GM18517 (cell line): ENCODE data around the gene SHISA9.
"Not testable (repeated sequence)": the region's sequence is repeated elsewhere in the genome, so short reads cannot be mapped to it uniquely, and the experiment has no call there.

ENCODE experiments used
- ATAC-seq: cut with Tn5 transposase; IDR thresholded peaks from one replicate; pipeline ENCODE4 v1.9.1; 2021; ENCODE audit warnings: mild to moderate bottlenecking, moderate library complexity; ENCODE audit not compliant: unreplicated experiment

SHISA9 gene

GRCh38 chr16:12901597-12902461 lies at the start of gene SHISA9:
SHISA9 (plus strand) TSS chr16:12901598.
- ATAC-seq: no peak

DNA sequence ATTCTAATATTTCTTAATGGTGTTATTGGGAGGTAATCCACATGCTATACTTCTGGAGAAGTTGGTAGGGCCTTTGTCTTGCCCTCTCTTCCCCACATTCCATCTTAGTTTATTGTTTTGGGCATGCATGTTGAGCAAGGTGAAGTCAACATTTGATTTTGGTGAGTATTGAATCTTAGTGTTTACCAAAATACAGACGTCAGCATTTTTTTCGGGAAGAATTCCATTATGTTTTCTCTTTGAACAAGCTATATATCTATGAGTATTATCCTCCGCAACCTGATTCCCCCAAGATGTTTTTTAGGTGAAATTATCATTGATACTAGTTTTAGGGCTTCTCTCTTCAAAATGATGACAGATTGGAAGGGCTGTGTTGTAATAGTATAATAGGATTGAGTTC lies 47.4 kb upstream of the SHISA9 start:
- ATAC-seq: no peak

GRCh38 chr16:12857435-12857834 lies 44.0 kb upstream of the SHISA9 start:
- ATAC-seq: not testable (repeated sequence)

DNA sequence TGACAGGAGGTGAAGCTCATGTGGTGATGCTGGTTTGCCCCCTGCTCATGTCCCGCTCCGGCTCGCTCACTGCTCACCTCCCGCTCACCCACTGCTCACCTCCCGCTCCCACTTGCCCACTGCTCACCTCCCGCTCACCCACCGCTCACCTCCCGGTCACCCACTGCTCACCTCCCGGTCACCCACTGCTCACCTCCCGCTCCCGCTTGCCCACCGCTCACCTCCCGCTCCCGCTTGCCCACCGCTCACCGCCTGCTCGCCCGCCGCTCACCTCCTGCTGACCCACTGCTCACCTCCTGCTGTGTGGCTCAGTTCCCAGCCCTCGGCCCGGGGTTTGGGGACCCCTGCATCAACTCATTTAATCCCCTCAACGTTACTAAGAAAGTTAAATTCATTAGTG lies 39.1 kb upstream of the SHISA9 start:
- ATAC-seq: no peak

- no peak for ATAC-seq
Measured at GRCh38 chr16:12862941-12863340, 38.5 kb upstream of the SHISA9 start.

GRCh38 chr16:12866981-12867551 lies 34.3 kb upstream of the SHISA9 start:
- no peak for ATAC-seq

DNA sequence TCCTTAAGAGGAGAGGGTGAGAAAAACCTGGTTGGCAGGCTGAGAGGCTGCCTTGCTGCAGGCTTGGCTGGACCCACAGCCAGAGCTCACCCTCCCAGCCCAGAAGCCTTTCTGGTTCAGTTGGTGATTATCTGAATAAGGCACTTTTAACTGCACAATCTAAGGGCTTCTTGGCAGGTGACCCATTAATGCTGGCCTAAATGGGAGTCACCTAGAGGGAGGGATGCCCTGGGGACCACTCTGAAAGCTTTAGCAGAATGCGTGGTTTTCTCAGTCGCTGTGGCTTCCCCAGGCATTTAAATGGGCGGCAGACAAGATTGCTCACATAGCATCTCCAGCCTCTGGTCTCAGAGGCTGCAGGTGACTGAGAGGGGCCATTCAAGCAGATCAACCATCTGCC lies 33.2 kb upstream of the SHISA9 start:
- no peak for ATAC-seq

- ATAC-seq: no peak
Measured at GRCh38 chr16:12868788-12869187, 32.6 kb upstream of the SHISA9 start.

DNA sequence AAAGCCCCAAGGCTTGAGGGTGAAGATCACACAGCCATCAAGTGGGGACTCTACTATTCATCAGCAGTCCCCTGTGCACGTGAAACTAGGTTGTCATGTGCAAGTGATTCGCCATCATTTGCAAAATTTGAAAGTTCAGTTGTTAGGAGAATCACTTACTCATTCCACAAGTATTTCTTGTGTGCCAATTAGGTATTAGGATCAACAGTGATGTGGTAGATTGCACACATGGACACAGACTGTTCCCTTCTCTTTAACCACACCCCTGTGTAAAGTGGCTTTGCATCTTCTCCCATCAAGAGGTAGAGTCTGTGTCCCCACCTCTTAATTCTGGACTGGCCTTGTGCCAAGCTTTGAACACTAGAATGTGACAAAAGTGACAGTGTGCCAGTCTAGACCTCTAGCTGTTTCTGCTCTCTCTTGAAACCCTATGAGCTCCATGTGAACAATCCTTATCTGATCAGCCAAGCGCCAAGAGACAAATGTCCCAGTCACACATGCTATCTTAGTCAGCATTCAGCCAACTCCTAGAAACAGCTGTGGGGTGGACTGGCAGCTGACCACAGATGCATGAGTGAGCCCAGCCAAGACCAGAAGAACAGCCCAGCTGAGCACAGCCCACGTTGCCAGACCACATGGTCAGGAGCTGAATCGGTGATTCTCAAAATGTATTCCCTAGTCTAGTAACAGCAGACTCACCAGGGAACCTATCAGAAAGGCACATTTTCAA lies 31.5 kb upstream of the SHISA9 start:
- ATAC-seq: no peak

- ATAC-seq: no peak
Measured at GRCh38 chr16:12871784-12872183, 29.6 kb upstream of the SHISA9 start.

- no peak for ATAC-seq
Measured at GRCh38 chr16:12874186-12874585, 27.2 kb upstream of the SHISA9 start.

DNA sequence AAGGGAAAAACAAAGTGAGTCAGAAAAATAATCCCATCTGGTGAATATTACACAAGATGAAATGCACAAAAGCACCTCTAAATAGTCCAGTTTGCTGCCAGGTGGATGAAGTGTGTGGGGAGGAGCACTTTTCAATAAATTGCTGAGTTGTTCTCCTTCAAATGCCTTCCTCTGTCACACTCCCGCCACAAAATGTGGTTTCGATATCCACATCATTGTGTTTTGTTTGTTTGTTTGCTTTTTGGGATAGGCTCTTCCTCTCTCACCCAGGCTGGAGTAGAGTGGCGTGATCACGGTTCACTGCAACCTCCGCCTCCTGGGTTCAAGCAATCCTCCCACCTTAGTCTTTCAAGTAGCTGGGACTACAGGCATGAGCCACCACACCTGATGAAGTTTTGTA lies 24.6 kb upstream of the SHISA9 start:
- no peak for ATAC-seq

DNA sequence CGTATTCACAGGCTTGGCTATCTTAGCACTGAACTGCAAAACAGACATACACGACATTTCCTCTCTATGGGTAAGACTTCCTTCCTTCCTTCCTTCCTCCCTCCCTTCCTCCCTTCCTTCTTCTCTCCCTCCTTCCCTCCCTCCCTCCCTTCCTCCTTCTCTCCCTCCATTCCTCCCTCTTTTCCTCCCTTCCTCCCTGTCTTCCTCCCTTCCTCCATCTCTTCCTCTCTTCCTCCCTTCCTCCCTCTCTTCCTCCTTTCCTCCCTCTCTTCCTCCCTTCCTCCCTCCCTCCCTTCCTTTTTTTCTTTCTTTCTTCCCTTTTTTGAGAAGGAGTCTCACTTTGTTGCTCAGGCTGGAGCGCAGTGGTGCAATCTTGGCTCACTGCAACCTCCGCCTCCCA lies 22.4 kb upstream of the SHISA9 start:
- ATAC-seq: no peak

DNA sequence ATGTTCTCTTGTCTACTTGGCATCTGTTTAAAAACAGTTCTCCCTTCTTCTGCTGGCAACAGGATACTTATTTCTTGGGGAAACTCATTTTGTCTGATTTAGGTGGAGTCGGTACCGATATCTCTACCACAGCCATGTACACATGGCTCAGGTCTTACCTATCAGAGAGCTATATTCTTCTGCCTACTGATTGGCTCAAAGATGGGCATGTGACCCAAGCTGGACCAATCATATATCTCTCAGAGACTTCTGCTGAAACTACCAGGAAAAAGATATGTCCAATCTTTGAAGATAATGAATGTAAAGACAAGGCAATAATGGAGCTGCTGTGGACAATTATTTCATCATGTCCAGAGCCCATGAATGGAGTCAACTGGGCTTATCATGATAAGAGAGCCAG lies 21.6 kb upstream of the SHISA9 start:
- ATAC-seq: no peak

DNA sequence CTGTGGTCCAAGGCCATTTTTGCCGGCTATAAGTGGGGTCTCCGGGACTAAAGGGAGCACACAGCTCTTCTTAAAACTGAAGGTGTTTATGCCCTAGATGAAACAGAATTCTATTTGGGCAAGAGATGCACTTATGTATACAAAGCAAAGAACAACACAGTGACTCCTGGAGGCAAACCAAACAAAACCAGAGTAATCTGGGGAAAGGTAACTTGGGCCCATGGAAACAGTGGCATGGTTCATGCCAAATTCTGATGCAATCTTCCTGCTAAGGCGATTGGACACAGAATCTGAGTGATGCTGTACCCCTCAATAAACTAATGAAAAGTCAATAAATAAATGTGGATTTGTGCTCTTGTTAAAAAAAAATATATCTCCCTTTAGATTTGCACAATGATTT lies 20.2 kb upstream of the SHISA9 start:
- no peak for ATAC-seq

GRCh38 chr16:12881740-12882139 lies 19.7 kb upstream of the SHISA9 start:
- no peak for ATAC-seq

DNA sequence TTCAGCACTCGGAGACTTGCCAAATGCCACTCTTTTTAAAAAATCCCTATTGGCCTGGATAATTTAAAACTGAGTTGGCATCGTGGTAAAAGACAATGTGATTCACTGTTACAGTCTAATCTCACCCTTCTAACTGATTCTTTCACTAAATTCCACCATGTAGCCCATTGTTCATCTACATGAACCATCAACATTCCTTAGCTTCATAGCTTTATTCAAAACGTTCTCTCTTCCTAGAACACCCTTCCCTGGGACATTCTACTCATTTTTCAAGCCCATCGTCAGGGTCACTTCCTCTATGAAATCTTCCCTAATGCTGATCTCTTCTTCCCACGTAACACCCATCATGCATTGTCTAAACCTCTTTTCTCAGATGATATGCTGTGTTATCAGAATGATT lies 15.7 kb upstream of the SHISA9 start:
- ATAC-seq: no peak

- no peak for ATAC-seq
Measured at GRCh38 chr16:12891836-12892235, 9.6 kb upstream of the SHISA9 start.

- no peak for ATAC-seq
Measured at GRCh38 chr16:12893050-12893750, 8.2 kb upstream of the SHISA9 start.

- ATAC-seq: no peak
Measured at GRCh38 chr16:12896562-12896961, 4.8 kb upstream of the SHISA9 start.

GRCh38 chr16:12898551-12898950 lies 2.8 kb upstream of the SHISA9 start:
- ATAC-seq: no peak
